Stimulated activated CD4-positive, alpha-beta T cell treated with anti-CD3 and anti-CD28 coated beads, TNF-alpha, amount 100 ng/mL, for 4 hours (primary cell): Measurements from ENCODE around the gene GPALPP1.
"Not testable (repeated sequence)": the region's sequence is repeated elsewhere in the genome, so short reads cannot be mapped to it uniquely, and the experiment has no call there.

Experiments used
- DNase-seq, 3 experiments: peaks; one replicate each; pipeline ENCODE4 v3.0.0-alpha.2; 2020; ENCODE audit warnings: low read depth in 3 of 3

Gene GPALPP1, protein sequence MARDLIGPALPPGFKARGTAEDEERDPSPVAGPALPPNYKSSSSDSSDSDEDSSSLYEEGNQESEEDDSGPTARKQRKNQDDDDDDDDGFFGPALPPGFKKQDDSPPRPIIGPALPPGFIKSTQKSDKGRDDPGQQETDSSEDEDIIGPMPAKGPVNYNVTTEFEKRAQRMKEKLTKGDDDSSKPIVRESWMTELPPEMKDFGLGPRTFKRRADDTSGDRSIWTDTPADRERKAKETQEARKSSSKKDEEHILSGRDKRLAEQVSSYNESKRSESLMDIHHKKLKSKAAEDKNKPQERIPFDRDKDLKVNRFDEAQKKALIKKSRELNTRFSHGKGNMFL

DNA sequence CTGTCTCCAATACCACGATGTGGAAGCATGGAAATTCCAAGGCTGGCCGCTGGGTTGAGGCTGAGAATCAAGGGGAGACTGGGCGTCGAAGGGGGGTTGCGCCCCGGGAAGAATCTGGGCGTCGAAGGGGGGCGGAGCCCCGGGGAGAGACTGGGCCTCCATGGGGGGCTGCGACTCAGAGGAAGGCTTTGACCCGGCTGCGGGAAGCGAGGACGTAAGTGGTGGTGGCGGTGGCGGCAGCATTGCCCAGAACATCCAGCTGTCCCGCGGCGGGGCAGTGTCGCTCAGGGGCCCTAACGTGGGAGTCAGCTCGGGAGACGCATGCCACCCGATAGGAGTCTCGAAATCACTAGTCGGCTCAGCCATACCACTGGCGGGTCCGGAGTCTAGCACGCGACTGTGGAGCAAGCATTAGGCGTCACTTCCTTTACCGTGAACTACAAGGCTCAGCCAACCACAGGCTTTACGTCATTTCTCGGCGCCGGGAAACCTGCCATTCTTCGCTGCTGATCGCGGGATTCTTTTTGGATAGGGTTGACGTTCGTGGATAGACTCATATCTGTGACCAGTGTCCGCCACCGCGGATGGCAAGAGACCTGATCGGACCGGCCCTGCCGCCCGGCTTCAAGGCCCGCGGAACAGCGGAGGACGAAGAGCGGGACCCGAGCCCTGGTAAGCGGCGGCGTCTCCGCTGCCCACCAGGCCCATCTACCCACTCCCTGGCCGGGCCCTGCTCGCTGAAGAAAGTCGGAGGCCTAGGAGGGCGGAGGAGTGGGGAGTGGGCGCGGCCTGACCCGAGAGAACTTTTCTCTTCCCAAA, at the start of gene GPALPP1, which contains the start of gene NUFIP1:
TSS of gene GPALPP1 (plus strand) at position 468 of the 819 bp plus-strand sequence. CDS start at position 585, 117 bp downstream.
TSS of gene NUFIP1 (minus strand) at position 401 of the 819 bp plus-strand sequence. CDS start at position 366, 35 bp downstream.
- DNase-seq: peak; percentile 77 to 84 (median 82)

DNA sequence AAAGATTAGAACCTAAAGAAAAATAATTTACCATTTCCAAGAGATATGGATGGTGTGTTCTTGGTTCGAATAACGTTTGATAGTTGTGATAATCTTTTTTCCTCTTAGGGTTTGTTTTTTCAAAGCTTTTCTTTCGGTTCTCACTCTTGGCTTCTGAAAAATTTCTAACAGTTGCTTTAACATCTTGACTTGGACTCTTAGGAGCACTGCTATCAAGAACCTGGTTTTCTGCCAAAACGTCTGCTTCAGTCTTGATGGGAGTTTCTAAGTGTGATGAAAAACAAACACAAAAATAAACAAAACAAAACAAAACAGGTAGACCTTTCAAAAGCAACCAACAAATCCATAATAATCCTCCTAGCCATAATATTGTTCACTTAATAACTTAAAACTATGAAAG, 45.9 kb upstream of the GPALPP1 start:
- DNase-seq: not testable (repeated sequence)

DNA sequence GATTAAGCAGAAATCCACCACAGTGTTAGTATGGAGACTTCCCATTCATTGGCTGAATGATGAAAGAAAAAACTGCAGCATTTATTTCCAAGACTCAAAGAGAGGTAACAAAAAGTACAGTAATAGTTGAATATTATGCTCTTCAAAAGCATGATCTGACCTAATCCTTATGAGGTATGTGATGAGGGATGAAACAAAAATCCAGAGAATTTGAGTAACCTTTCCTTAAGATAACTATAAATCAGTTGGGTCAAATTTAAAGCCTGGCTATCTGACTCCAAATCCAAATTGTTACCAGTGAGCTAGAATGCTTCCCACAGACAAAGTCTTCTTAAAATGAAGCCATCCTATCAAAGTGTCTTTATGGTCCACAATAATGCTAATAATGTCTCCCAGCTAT, 38.2 kb upstream of the GPALPP1 start:
- no peak for DNase-seq

DNA sequence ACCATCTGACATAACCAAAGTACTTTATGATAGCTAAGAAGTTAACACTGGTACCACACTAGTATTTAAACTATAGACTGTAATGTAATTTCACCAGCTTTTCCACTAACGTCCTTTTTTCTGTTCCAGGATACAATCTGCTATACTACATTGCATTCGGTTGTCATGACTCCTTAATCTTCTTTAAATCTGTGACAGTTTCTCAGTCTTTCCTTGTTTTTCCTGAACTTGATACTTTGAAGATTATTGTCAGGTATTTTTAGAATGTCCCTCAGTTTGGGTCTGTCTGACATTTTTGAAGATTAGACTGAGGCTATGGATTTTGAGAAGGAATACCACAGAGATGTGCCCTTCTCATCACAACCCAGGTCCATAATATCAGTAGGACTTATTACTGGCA, 36.7 kb upstream of the GPALPP1 start:
- no peak for DNase-seq

DNA sequence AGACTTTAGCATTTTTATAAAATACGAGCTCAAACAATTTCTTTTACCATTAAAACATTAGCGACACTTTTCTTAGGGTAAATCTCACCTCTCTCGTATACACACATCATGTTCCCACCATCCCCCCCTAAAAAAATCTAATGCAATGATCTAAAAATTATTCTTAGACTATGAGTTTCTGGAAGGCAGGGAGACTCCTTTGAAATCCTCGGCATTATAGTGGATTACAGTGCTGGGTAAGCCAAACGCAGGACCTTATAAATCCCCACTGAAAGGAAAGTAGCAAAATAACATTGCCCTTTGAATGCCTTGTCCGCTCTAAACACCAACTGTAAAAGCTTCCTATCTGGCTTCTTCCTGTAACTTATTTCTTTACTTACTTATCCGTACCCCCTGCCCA, 35.1 kb upstream of the GPALPP1 start:
- no peak for DNase-seq

DNA sequence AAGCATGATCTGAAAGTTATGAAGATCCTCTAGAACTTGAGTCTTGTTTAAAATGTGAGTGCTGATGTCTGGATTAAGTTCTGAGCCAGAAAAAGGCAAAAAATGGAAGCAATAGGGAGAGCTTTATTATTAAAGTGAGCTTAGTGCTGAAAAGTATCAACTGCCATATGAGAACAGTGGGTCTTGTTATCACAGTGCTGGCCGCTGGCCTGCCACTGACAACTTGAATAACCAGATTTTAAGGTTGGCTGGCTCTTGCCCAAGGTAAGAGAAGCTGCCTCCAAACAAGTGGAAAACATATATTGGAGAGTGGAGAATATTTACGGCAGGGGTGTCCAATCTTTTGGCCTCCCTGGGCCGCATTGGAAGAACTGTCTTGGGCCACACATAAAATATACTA, 33.9 kb upstream of the GPALPP1 start:
- no peak for DNase-seq

DNA sequence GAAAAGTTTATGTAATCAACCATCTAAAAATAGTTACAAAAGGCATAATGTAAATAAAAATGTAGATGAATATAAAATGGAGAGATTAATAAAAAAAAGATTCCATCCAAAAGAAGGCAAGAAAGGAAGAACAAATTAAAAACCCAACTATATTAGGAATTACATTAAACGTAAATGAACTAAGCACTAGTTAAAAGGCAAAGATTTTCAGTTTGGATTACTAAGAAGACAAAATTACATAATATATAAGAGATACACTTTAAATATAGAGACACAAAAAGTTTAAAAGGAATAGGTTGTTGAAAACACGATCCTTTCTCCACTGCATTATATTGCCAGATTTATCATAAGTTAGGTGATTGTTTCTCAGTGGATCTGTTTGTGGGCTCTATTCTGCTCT, 27.3 kb upstream of the GPALPP1 start:
- no peak for DNase-seq

DNA sequence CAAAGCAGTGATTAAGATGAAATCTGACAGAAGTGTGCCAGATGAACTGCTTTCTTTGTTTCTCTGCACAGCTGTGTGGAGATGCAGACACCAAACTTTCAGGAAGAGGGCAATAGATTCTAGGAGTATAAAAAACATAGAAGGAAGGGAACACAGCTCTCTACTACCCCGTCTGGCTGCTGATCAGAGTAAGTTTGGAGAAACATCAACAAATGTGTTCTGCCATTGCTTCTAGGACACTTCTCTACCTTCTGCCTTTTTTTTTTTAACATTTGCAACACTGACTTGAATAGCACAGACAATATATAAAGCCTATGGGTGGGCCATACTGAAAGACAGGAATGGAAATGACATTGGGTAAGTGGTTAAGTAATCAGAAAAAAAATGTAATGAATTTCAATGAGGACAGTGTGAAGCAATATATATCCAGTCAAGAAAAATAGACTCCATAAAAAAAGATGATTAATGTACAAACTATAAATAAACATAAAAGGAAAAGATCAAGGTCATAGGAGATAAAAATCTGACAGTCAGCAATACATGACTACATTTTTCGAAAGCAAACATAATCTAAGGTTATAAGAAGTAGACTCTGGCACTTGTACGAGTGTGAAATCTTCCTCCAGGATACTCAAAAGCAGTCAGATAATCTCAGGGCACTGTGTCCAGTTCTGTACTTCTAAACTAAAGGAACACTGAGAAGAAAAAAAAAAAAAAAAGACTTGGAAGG, 21.5 kb upstream of the GPALPP1 start:
- DNase-seq: no peak

DNA sequence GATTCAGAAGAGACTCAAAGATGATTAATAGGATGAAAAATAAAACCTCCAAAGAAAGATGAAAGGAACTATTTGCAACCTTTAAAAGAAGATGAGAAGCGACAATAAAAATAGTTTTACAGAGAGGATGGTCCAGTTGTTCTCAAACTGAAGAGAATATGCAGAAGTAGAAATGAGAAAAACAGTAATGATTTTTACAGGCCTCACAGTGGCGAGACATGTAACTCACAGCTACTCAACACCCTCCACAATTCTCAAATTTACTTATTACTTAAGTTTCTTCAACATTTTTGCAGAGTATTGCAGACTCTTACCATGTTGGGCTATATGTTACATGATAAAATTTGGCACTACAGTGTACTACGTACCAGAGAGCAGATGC, 20.9 kb upstream of the GPALPP1 start:
- DNase-seq: no peak

DNA sequence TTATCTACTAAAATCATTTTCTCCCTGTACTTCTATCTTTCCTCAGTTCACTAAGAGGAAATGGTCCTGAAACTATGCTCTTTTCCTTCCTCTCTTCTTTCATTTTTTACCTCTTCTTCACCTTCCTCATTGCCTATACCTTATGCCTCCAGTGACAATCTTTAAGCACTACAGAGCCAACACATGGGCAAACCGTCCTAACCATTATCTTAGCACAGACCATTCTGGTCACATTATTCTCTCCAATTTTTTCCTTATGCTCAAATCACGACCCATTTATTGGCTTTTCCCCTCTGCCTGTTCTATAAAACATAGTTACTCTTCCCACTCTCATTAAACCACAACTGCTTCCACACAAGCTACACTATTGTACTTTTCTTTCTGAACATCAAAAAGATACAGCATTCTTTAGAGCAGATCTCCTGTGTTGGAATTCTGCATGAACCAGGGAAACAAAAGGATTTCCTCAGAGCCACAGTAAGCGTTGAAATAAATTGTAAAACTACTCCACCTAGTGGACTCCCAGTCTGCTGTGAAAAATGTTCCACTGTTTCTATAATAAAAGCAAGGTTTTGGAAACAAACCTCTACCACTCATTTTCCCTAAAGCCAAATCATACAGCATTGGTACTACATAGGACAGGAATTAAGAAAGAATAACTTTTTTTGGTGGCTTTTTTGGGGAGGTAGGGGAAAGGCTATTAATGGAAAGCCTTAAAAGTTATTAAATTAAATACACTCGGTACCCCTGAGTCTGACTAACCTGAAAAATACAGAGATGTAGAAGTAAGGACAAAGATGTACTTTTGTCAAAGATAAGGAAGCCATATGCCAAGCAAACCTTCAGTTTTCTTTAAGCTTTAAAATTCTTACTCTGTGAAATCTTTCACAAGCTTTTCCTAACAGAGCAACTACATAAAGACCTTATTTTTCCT, 19.5 kb upstream of the GPALPP1 start:
- no peak for DNase-seq

DNA sequence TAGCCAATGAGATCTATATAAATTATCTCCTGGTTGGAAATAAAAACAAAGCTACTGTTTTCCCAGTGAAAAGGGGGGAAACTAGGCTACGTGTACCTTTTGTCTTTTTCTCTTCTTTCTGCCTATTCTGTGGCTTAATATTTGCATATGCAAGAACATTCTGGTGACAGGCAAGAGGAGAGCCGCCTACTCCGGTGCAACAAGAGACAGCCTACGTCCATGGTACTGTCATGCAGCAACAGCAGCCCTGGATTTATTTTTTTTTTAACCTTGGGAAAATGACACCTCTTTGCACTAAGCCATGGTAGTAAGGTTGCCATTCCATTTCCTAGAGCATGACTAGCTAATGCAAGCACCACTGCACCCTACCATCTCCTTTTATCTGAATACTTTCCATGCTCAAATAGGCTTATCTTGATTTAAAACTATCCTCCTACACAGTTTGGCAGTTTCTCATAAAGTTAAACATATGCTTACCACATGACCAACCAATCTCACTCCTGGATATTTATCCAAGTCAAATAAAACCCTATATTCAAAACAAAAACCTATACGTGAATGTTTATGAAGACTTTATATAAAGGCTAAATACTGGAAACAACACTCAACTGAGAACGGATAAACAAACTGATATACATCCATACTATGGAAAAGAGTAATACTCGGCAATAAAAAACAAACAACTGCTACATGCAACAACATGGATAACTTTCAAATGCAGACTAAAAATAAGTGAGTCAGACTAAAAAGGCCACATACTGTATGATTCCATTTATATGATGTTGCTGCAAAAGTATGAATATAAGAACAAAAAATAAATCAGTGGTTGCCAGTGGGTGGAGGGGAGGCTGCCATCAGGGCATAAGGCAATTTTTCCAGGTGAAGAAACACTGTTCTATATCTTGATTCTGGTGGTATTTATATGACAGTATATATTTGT, 17.4 kb upstream of the GPALPP1 start:
- no peak for DNase-seq

DNA sequence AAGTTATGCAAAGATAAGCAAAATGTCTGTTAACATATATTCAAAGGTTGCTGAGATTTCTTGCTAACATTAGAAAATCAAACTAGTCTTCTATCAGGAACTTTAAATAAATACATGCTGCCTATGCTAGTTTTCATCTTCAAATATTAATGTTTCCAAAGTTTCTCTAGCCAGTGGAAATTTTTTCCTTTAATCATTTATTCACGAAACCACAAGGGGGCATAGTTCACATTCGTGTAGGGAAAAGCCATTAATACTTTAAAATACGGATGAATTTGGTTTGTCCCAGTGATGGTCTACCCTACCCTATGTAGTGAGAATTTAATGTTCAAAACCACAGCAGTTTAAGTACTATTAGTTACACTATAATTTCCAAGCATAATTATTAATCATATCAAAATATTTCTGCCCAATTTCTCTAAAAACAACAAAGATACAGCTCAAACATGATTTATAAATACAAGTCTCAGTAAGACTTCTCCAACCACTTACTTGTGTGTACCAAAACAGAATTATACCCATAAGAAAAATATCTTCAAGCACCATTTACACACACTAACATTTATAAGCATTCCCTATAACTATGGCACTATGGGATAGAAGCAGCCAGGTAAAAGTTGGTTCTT, 16.3 kb upstream of the GPALPP1 start:
- no peak for DNase-seq

DNA sequence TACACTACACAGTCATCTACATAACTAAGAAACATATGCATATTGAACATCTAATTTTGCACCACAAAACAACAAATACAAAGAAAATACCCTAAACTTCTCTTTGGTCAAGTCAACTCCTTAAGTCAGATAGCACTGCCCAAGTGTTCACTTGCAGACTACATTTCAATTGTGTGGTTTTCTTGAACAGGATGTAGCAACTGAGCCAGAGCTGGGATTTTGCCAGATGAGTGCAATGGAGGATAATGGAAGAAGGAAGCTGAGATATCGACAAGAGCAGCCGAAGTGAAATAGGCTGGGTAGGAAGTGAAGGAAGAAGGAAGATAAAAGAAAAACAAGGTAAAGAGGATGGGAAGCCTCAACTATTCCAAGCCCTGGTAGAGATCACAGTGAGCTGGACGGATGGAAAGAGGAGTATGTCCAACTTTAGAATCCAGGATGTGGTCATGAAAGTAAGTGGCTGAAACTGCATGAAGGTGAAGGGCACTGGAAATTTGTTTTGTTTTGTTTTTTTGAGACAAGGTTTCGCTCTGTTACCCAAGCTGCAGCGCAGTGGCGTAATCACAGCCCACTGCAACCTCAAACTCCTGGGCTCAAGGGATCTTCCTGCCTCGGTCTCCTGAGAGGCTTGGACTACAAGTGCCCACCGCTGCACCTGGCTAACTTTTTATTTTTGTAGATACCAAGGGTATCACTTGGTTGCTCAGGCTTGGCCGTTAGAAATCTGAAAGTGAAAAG, 15.1 kb upstream of the GPALPP1 start:
- DNase-seq: no peak

DNA sequence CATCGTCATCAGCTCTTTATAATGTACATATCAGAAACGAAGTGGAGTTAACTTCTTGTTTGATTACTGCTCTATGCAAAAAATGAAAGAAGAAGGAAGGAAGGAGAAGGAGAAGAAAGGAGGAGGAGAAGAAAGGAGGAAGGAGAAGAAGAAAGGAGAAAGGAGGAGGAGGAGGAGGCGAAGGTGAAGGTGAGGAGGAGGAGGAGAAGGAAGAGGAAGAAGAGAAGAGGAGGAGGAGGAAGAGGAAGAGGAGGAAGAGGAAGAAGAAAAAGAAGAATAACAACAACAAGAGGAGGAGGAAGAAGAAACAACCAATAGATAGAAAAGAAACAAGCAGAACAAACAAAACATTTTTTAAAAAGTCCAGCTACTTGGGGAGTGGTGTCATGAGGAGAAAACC, 13.1 kb upstream of the GPALPP1 start:
- no peak for DNase-seq

DNA sequence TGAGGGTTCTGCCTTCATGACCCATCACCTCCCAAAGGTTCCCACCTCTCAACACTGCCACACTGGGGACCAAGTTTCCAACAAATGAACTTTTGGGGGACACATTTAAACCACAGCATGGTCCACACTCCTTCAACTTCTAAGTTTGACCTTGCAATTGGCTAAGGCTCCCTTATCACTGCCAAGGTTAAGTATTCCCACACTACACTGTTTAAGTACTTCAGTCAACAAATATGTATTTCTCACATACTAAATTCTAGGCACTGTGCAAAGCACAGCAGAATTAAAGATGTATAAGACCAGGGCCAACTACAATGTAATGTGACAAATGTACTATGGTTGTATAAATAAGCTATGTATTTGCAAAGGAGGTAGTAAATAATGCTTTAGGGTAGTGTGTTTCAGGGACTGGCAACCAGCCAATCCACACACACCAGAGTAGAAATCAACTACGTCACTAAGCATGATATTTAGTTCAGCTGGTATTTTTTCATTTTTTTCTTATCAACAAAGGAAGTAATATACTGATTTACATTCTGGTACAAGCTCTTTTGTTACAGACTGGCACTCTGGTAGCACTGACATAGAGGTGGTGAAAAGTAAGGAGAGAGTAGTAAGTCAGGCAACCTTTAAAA, 12.3 kb upstream of the GPALPP1 start:
- no peak for DNase-seq

DNA sequence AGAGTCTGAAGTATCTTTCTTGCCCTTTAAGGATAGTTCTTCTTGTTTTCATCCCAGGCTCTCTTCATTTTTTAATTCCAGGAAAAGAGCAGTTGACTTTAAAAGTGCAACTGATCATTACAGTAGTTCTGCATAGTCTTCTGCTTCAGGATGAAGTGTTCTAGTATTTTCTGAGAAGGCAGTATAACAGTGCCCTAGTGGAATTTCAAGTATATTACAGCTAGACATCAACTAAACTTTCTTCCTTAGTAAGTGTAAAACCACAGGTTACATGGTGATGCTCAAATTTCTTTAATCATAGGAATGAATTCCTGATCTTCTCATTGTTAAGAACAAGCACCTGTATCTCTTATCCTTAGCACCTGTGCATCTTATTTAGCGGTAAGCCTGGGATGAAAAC, 11.0 kb upstream of the GPALPP1 start:
- no peak for DNase-seq

DNA sequence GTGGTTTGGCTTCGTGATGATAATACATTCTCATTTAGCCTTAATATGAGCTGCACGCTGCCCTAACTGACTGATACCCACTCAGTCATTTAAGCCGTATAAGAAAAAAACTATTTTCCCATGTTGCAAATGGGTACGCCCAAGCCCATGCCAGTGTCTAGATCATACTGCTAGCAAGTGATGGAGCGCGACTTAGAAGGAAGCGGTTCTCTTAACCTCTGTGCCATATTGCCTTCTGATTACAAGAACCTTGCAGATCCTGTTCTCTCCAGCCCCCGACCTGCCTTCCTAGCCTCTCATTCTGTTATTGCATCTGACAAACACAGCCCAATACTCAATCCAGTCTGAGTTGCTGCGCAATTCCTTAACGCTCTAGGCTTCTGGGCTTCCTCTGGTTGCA, 603 bp downstream of the GPALPP1 start:
- no peak for DNase-seq

DNA sequence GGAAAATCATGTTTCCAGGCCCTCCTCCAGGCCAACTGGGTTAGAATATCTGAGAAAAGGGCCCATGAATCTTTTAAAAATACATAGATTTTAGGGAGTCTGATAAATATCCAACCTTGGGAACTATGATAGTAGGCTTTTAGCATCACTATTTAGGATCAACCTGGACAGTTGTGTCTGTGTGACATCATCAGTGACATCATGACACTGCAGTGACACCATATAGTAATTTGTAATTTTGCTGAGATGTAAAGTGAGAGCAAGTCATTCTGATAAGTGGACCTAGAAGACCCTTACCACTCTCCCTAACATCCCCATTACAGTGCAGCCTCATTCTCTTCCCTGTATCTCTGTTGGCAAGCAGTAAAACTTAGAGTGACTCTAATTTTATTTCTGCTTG, 14.1 kb downstream of the GPALPP1 start:
- no peak for DNase-seq
